Liver (tissue), 9 donors: ENCODE measurements around the gene DCUN1D3. TPM values are rescaled to one million over a fixed set of nuclear protein-coding genes. Genes with fewer than 3 reads are reported as not detected.

Experiments used
- DNase-seq: peaks from one replicate; pipeline ENCODE4 v3.0.0-alpha.2; 2017; ENCODE audit warnings: low spot score
- H3K27ac ChIP-seq, 2 donors: one replicate each; pipeline ENCODE4 v1.7.0; 2013; ENCODE audit warnings: inconsistent platforms in 2 of 2, low read length in 2 of 2, control low read depth in 1 of 2, low read depth in 1 of 2, mild to moderate bottlenecking in 1 of 2
- H3K27me3 ChIP-seq, 4 donors: one replicate each; pipeline versions ENCODE4 v1.6.1 to v1.7.0; 2013; ENCODE audit warnings: low read length in 3 of 4, inconsistent platforms in 1 of 4, mild to moderate bottlenecking in 1 of 4, moderate library complexity in 1 of 4; ENCODE audit not compliant: control insufficient read depth in 4 of 4, insufficient read depth in 4 of 4
- H3K36me3 ChIP-seq, 4 donors: one replicate each; pipeline versions ENCODE4 v1.6.1 to v1.7.0; 2013; ENCODE audit warnings: low read length in 3 of 4, mild to moderate bottlenecking in 3 of 4, low read depth in 1 of 4, moderate library complexity in 1 of 4; ENCODE audit not compliant: control insufficient read depth in 4 of 4, insufficient read depth in 3 of 4
- H3K4me1 ChIP-seq, 4 donors: one replicate each; pipeline versions ENCODE4 v1.6.1 to v1.7.0; 2013; ENCODE audit warnings: low read length in 3 of 4, mild to moderate bottlenecking in 3 of 4, moderate library complexity in 1 of 4; ENCODE audit not compliant: control insufficient read depth in 4 of 4, insufficient read depth in 4 of 4
- H3K4me3 ChIP-seq, 3 donors: one replicate each; pipeline versions ENCODE4 v1.6.1 to v1.7.0; 2013; ENCODE audit warnings: low read length in 3 of 3, control low read depth in 1 of 3, low read depth in 1 of 3, mild to moderate bottlenecking in 1 of 3
- H3K9ac ChIP-seq, 2 donors: one replicate each; pipeline ENCODE4 v1.7.0; 2013; ENCODE audit warnings: low read length in 2 of 2, mild to moderate bottlenecking in 2 of 2, moderate library complexity in 2 of 2, control low read depth in 1 of 2, low read depth in 1 of 2
- H3K9me3 ChIP-seq, 4 donors: one replicate each; pipeline versions ENCODE4 v1.6.1 to v1.7.0; 2013; ENCODE audit warnings: low read length in 3 of 4; ENCODE audit not compliant: control insufficient read depth in 4 of 4
- EGR1 ChIP-seq, 2 donors: IDR thresholded peaks; 2 replicates each; pipeline ENCODE4 v1.6.1; 2016 to 2018; ENCODE audit warnings: antibody characterized with exemption in 2 of 2, low read depth in 2 of 2
- FOXA1 ChIP-seq: IDR thresholded peaks from 2 replicates; pipeline ENCODE4 v1.6.1; 2016; ENCODE audit warnings: antibody characterized with exemption
- FOXA2 ChIP-seq: IDR thresholded peaks from 2 replicates; pipeline ENCODE4 v1.6.1; 2016; ENCODE audit warnings: antibody characterized with exemption
- HNF4A ChIP-seq, 2 donors: conservative IDR thresholded peaks; 2 replicates each; pipeline ENCODE4 v1.6.1; 2016; ENCODE audit warnings: antibody characterized with exemption in 2 of 2, mild to moderate bottlenecking in 2 of 2
- JUND ChIP-seq, 2 donors: IDR thresholded peaks; 2 replicates each; pipeline ENCODE4 v1.6.1; 2016; ENCODE audit warnings: antibody characterized with exemption in 2 of 2
- NR2F2 ChIP-seq: IDR thresholded peaks from 2 replicates; pipeline ENCODE4 v1.6.1; 2016; ENCODE audit warnings: antibody characterized with exemption
- RAD21 ChIP-seq, 2 donors: IDR thresholded peaks; 2 replicates each; pipeline ENCODE4 v1.6.1; 2016; ENCODE audit warnings: antibody characterized with exemption in 2 of 2, mild to moderate bottlenecking in 2 of 2
- RXRA ChIP-seq, 2 donors: IDR thresholded peaks; 2 replicates each; pipeline ENCODE4 v1.6.1; 2017 to 2018; ENCODE audit warnings: antibody characterized with exemption in 2 of 2, mild to moderate bottlenecking in 1 of 2
- SP1 ChIP-seq: IDR thresholded peaks from 2 replicates; pipeline ENCODE4 v1.6.1; 2018; ENCODE audit warnings: antibody characterized with exemption, mild to moderate bottlenecking
- TAF1 ChIP-seq: conservative IDR thresholded peaks from 2 replicates; pipeline ENCODE4 v1.6.1; 2016; ENCODE audit warnings: antibody characterized with exemption, mild to moderate bottlenecking
- YY1 ChIP-seq: IDR thresholded peaks from 2 replicates; pipeline ENCODE4 v1.6.1; 2016; ENCODE audit warnings: antibody characterized with exemption, mild to moderate bottlenecking
- WGBS: extraction: QIAGEN DNeasy Blood & Tissue Kit; methylation state at CpG from one replicate; pipeline ENCODE4 v1.1.7; 2013; 5-methylcytosine and 5-hydroxymethylcytosine counted together
- polyA plus RNA-seq, 2 donors: library from polyadenylated mRNA; stranded (reverse) in 1 of 2; unstranded in 1 of 2; fragments of 200-250 nt in 1 of 2; fragments of >200 nt in 1 of 2; fragmentation: Nextera tagmentation in 1 of 2; extraction: Ambion mirVana in 1 of 2; gene quantifications; one replicate each; pipeline versions ENCODE4 v1.2.1 to v1.2.3, GENCODE V29; 2013 to 2015
- total RNA-seq, 2 donors: library from RNA; depleted of rRNA; stranded (reverse); fragments of >200 nt; gene quantifications; one replicate each; pipeline ENCODE4 v1.2.3, GENCODE V29; 2014
- TF ChIP-seq, protein P1 (sequence below): IDR thresholded peaks from 2 replicates; pipeline ENCODE4 v1.6.1; 2016; ENCODE audit warnings: antibody characterized with exemption
- TF ChIP-seq, protein P2 (sequence below): fragments of 150-350 bp; IDR thresholded peaks from 2 replicates; pipeline ENCODE4 v1.5.1; 2017; ENCODE audit warnings: improper control_type of control experiment, low read depth, low read length; ENCODE audit not compliant: missing input control
- TF ChIP-seq, protein P3 (sequence below): IDR thresholded peaks from 2 replicates; pipeline ENCODE4 v1.6.1; 2016; ENCODE audit warnings: antibody characterized with exemption
- TF ChIP-seq, protein P4 (sequence below): IDR thresholded peaks from 2 replicates; pipeline ENCODE4 v1.6.1; 2016; ENCODE audit warnings: antibody characterized with exemption, mild to moderate bottlenecking
- TF ChIP-seq, protein P5 (sequence below): IDR thresholded peaks from 2 replicates; pipeline ENCODE4 v1.6.1; 2016; ENCODE audit warnings: antibody characterized with exemption
- donor health status: healthy.
- donor health status: healthy.
- donor health status: healthy.
- donor health status: healthy.
- donor health status: healthy.

DCUN1D3 gene
- total and polyA plus RNA-seq, 4 donors: 2.7 to 16.8 (median 4.8) TPM

DNA sequence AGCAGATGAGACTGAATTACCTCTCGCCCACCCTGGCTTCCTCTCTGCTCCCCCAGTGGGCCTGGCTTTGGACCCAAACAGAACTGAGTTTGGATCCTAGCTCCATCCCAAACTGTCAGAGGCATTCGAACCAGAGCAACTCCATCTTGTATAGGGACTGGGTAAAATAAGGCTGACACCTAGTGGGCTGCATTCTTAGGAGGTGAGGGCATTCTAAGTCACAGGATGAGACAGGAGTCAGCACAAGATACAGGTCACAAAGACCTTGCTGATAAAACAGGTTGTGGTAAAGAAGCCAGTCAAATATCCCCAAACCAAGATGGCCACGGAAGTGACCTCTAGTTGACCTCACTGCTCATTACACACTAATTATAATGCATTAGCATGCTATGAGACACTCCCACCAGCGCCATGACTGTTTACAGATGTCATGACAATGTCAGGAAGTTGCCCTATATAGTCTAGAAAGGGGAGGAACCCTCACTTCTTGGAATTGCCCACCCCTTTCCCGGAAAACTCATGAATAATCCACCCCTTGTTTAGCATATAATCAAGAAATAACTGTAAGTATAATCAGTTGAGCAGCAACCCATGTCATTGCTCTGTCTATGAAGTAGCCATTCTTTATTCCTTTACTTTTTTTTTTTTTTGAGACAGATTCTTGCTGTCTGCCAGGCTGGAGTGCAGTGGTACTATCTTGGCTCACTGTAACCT is 44.9 kb upstream of the DCUN1D3 start:
- DNase-seq: no peak
- 90% methylated on average over 5 of the region's 5 CpGs for WGBS
- Histone ChIP-seq H3K9me3 (no peaks in the 10 kb centered on the region), H3K4me3 (no peak overlapping the region), H3K9ac (no peak overlapping the region), H3K36me3 (no peaks in the 10 kb centered on the region), H3K27ac (no peak overlapping the region), H3K4me1 (no peaks in the 10 kb centered on the region), H3K27me3 (no peaks in the 10 kb centered on the region)
- TF ChIP-seq RAD21 (IDR thresholded peaks at IDR 0.05): peak; percentile 58 to 71
- no peak for TF ChIP-seq NR2F2
- TF ChIP-seq, protein P1, sequence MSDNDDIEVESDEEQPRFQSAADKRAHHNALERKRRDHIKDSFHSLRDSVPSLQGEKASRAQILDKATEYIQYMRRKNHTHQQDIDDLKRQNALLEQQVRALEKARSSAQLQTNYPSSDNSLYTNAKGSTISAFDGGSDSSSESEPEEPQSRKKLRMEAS: no peak
- TF ChIP-seq, protein P2, sequence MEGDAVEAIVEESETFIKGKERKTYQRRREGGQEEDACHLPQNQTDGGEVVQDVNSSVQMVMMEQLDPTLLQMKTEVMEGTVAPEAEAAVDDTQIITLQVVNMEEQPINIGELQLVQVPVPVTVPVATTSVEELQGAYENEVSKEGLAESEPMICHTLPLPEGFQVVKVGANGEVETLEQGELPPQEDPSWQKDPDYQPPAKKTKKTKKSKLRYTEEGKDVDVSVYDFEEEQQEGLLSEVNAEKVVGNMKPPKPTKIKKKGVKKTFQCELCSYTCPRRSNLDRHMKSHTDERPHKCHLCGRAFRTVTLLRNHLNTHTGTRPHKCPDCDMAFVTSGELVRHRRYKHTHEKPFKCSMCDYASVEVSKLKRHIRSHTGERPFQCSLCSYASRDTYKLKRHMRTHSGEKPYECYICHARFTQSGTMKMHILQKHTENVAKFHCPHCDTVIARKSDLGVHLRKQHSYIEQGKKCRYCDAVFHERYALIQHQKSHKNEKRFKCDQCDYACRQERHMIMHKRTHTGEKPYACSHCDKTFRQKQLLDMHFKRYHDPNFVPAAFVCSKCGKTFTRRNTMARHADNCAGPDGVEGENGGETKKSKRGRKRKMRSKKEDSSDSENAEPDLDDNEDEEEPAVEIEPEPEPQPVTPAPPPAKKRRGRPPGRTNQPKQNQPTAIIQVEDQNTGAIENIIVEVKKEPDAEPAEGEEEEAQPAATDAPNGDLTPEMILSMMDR: peak; percentile 17
- no peak for TF ChIP-seq YY1

DNA sequence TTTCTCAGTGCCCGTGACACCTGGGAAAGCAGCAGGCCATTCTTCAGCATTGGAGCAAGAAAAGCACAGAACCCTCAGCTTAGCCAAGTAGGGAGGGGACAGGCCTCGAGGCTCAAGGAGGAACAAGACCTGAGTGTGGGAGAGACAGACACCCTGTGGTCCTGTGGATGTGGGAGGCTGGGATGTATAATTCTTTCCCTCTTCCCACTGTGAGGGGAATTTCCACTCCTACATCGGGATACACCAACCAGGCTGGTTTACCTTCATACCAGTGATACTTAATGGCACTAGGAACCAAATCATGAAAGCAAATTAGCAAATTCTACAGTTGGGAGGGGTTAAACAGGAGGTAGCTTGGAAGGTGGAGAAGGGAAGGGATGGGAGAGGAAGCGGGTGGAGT is 42.1 kb upstream of the DCUN1D3 start:
- Histone ChIP-seq H3K4me3 (no peak overlapping the region), H3K9ac (no peak overlapping the region), H3K27me3 (no peaks in the 10 kb centered on the region), H3K36me3 (no peaks in the 10 kb centered on the region), H3K4me1 (no peaks in the 10 kb centered on the region), H3K9me3 (no peaks in the 10 kb centered on the region), H3K27ac (no peak overlapping the region)
- DNase-seq: no peak
- 90% methylated on average over 4 of the region's 4 CpGs for WGBS
- TF ChIP-seq, protein P3, sequence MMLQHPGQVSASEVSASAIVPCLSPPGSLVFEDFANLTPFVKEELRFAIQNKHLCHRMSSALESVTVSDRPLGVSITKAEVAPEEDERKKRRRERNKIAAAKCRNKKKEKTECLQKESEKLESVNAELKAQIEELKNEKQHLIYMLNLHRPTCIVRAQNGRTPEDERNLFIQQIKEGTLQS: no peak
- TF ChIP-seq TAF1 (no peak), SP1 (no peak), EGR1 (IDR thresholded peaks at IDR 0.05; ENCODE audit: low read depth in 2 of 2) (no peak), FOXA2 (no peak), RAD21 (IDR thresholded peaks at IDR 0.05) (no peak)
- TF ChIP-seq, protein P1: no peak
- TF ChIP-seq, protein P4, sequence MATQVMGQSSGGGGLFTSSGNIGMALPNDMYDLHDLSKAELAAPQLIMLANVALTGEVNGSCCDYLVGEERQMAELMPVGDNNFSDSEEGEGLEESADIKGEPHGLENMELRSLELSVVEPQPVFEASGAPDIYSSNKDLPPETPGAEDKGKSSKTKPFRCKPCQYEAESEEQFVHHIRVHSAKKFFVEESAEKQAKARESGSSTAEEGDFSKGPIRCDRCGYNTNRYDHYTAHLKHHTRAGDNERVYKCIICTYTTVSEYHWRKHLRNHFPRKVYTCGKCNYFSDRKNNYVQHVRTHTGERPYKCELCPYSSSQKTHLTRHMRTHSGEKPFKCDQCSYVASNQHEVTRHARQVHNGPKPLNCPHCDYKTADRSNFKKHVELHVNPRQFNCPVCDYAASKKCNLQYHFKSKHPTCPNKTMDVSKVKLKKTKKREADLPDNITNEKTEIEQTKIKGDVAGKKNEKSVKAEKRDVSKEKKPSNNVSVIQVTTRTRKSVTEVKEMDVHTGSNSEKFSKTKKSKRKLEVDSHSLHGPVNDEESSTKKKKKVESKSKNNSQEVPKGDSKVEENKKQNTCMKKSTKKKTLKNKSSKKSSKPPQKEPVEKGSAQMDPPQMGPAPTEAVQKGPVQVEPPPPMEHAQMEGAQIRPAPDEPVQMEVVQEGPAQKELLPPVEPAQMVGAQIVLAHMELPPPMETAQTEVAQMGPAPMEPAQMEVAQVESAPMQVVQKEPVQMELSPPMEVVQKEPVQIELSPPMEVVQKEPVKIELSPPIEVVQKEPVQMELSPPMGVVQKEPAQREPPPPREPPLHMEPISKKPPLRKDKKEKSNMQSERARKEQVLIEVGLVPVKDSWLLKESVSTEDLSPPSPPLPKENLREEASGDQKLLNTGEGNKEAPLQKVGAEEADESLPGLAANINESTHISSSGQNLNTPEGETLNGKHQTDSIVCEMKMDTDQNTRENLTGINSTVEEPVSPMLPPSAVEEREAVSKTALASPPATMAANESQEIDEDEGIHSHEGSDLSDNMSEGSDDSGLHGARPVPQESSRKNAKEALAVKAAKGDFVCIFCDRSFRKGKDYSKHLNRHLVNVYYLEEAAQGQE: no peak

DNA sequence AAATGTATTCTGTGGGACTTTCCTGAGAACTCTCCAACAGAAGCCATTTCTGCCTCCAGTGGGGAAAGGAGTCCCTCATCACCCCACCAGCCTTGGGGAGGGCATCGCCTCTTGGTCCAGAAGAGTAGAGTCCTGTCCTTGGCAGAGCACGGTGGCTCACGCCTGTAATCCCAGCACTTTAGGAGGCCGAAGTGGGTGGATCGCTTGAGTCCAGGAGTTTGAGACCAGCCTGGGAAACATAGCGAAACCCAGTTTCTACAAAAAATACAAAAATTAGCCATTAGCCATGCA is 41.4 kb upstream of the DCUN1D3 start:
- Histone ChIP-seq H3K9ac (no peak overlapping the region), H3K4me1 (no peaks in the 10 kb centered on the region), H3K36me3 (no peaks in the 10 kb centered on the region), H3K27ac (no peak overlapping the region), H3K27me3 (no peaks in the 10 kb centered on the region), H3K9me3 (no peaks in the 10 kb centered on the region), H3K4me3 (no peak overlapping the region)
- no peak for DNase-seq
- 97% methylated on average over 6 of the region's 6 CpGs for WGBS
- no peak for TF ChIP-seq HNF4A (conservative IDR thresholded peaks at IDR 0.05)
- no peak for TF ChIP-seq SP1
- no peak for TF ChIP-seq RXRA (IDR thresholded peaks at IDR 0.05)
- TF ChIP-seq JUND (IDR thresholded peaks at IDR 0.05): no peak
- TF ChIP-seq, protein P3: no peak
- TF ChIP-seq RAD21 (IDR thresholded peaks at IDR 0.05): no peak
- no peak for TF ChIP-seq NR2F2
- TF ChIP-seq, protein P5, sequence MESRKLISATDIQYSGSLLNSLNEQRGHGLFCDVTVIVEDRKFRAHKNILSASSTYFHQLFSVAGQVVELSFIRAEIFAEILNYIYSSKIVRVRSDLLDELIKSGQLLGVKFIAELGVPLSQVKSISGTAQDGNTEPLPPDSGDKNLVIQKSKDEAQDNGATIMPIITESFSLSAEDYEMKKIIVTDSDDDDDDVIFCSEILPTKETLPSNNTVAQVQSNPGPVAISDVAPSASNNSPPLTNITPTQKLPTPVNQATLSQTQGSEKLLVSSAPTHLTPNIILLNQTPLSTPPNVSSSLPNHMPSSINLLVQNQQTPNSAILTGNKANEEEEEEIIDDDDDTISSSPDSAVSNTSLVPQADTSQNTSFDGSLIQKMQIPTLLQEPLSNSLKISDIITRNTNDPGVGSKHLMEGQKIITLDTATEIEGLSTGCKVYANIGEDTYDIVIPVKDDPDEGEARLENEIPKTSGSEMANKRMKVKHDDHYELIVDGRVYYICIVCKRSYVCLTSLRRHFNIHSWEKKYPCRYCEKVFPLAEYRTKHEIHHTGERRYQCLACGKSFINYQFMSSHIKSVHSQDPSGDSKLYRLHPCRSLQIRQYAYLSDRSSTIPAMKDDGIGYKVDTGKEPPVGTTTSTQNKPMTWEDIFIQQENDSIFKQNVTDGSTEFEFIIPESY: no peak
- TF ChIP-seq YY1: no peak
- TF ChIP-seq EGR1 (IDR thresholded peaks at IDR 0.05; ENCODE audit: low read depth in 2 of 2): no peak
- TF ChIP-seq FOXA1: no peak
- no peak for TF ChIP-seq TAF1
